Breast epithelium (tissue), 3 donors: ENCODE results near the gene IL1RAP.

Experiments used
- CTCF ChIP-seq, 3 donors: fragments of 450-650 bp; IDR thresholded peaks; one replicate each; pipeline ENCODE4 v1.5.1; 2016 to 2017; ENCODE audit warnings: antibody characterized with exemption in 3 of 3, mild to moderate bottlenecking in 3 of 3, moderate library complexity in 3 of 3
- POLR2A ChIP-seq: fragments of 450-650 bp; IDR thresholded peaks from one replicate; pipeline ENCODE4 v1.6.1; 2016; ENCODE audit warnings: antibody characterized with exemption, mild to moderate bottlenecking, moderate library complexity

GRCh38 chr3:190526787-190527762 lies 13.2 kb downstream of the IL1RAP start:
- no peak for TF ChIP-seq CTCF (IDR thresholded peaks at IDR 0.05)
- TF ChIP-seq POLR2A: no peak
